DND-41 (cell line): ENCODE data around the gene RLN1.

Experiments used
- ATAC-seq: fragments of 200-7000 bp; cut with Tn5 transposase; 3 replicates; pipeline ENCODE4 v1.9.1; 2021; ENCODE audit warnings: low read depth; ENCODE audit not compliant: insufficient read depth
- DNase-seq: peaks from one replicate; pipeline ENCODE4 v3.0.0-alpha.2; 2020
- H2AFZ ChIP-seq: 2 replicates; pipeline ENCODE4 v1.6.0; 2012; ENCODE audit warnings: low read depth, low read length
- H3K27ac ChIP-seq: 2 replicates; pipeline ENCODE4 v1.5.1; 2012; ENCODE audit warnings: low read length, inconsistent platforms
- H3K27me3 ChIP-seq: fragments of 200-600 bp; sonication (generic); 2 replicates; pipeline ENCODE4 v1.6.0; 2012; ENCODE audit warnings: low read length, mild to moderate bottlenecking, inconsistent platforms; ENCODE audit not compliant: insufficient read depth, poor library complexity
- H3K36me3 ChIP-seq: 2 replicates; pipeline ENCODE4 v1.5.1; 2012; ENCODE audit warnings: low read length, inconsistent platforms; ENCODE audit not compliant: insufficient read depth
- H3K4me1 ChIP-seq: 2 replicates; pipeline ENCODE4 v1.5.1; 2012; ENCODE audit warnings: mild to moderate bottlenecking, low read length; ENCODE audit not compliant: insufficient read depth
- H3K4me2 ChIP-seq: 2 replicates; pipeline ENCODE4 v1.6.0; 2012; ENCODE audit warnings: mild to moderate bottlenecking, moderate library complexity, low read length, inconsistent platforms; ENCODE audit not compliant: insufficient read depth
- H3K4me3 ChIP-seq, 2 experiments: fragments of 200-600 bp in 1 of 2; shearing (Covaris generic) in 1 of 2; 2 replicates each; pipeline ENCODE4 v1.5.1; 2012 to 2016; ENCODE audit warnings: inconsistent platforms in 2 of 2, low read length in 2 of 2, mild to moderate bottlenecking in 2 of 2, low read depth in 1 of 2, moderate library complexity in 1 of 2
- H3K79me2 ChIP-seq: 2 replicates; pipeline ENCODE4 v1.6.0; 2012; ENCODE audit warnings: low read length, inconsistent platforms; ENCODE audit not compliant: insufficient read depth
- H3K9ac ChIP-seq: 2 replicates; pipeline ENCODE4 v1.6.0; 2012; ENCODE audit warnings: low read depth, mild to moderate bottlenecking, inconsistent platforms, low read length, moderate library complexity
- H3K9me3 ChIP-seq: 2 replicates; pipeline ENCODE4 v1.5.1; 2012; ENCODE audit warnings: low read length, moderate library complexity, mild to moderate bottlenecking, inconsistent platforms; ENCODE audit not compliant: insufficient read depth, severe bottlenecking
- H4K20me1 ChIP-seq: 2 replicates; pipeline ENCODE4 v1.6.0; 2012; ENCODE audit warnings: low read length; ENCODE audit not compliant: insufficient read depth
- CTCF ChIP-seq: IDR thresholded peaks from 2 replicates; pipeline ENCODE4 v1.5.1; 2012; ENCODE audit warnings: borderline replicate concordance, low read length, moderate library complexity, mild to moderate bottlenecking; ENCODE audit not compliant: poor library complexity, severe bottlenecking; ENCODE audit errors: extremely low read depth
- EZH2 ChIP-seq: IDR thresholded peaks from 3 replicates; pipeline ENCODE4 v1.6.1; 2012; ENCODE audit warnings: borderline replicate concordance, low read depth, mild to moderate bottlenecking, moderate library complexity, low read length, inconsistent platforms; ENCODE audit not compliant: severe bottlenecking

RLN1 gene

GRCh38 chr9:5292141-5292540, 47.5 kb downstream of the RLN1 start:
- no peaks in the 10 kb centered on the region for H3K4me1 ChIP-seq
- H3K79me2 ChIP-seq, result no peaks in the 10 kb centered on the region
- no peaks in the 10 kb centered on the region for H3K9me3 ChIP-seq
- H3K27me3 ChIP-seq, result no peaks in the 10 kb centered on the region
- no peak for TF ChIP-seq EZH2
- no peak for TF ChIP-seq CTCF
- no peak overlapping the region for H3K9ac ChIP-seq
- H2AFZ ChIP-seq, result no peak overlapping the region
- ATAC-seq (no peak), DNase-seq (no peak)
- H4K20me1 ChIP-seq, result no peaks in the 10 kb centered on the region
- no peaks in the 10 kb centered on the region for H3K36me3 ChIP-seq
- no peak overlapping the region for H3K4me2 ChIP-seq
- H3K27ac ChIP-seq, result no peak overlapping the region
- no peak overlapping the region for H3K4me3 ChIP-seq

- Histone ChIP-seq H3K9ac (no peak overlapping the region), H3K27ac (no peak overlapping the region), H3K9me3 (no peaks in the 10 kb centered on the region), H3K4me3 (no peak overlapping the region), H3K36me3 (no peaks in the 10 kb centered on the region), H3K79me2 (no peaks in the 10 kb centered on the region), H4K20me1 (no peaks in the 10 kb centered on the region), H3K4me1 (0 out of 2 replicates have a peak, but pooled peaks cover 2% of the 10 kb centered on the region), H2AFZ (no peak overlapping the region), H3K27me3 (no peaks in the 10 kb centered on the region), H3K4me2 (no peak overlapping the region)
- ATAC-seq (no peak), DNase-seq (no peak)
- no peak for TF ChIP-seq CTCF
- no peak for TF ChIP-seq EZH2
Measured at GRCh38 chr9:5288591-5288990, 51.1 kb downstream of the RLN1 start.

GRCh38 chr9:5286262-5286661, 53.4 kb downstream of the RLN1 start:
- DNase-seq, result no peak

More at GRCh38 chr9:5286262-5286661, 53.4 kb downstream of the RLN1 start:
- no peak for ATAC-seq
- Histone ChIP-seq H3K4me3 (no peak overlapping the region), H3K27me3 (no peaks in the 10 kb centered on the region), H3K36me3 (no peaks in the 10 kb centered on the region), H2AFZ (no peak overlapping the region), H3K4me1 (0 out of 2 replicates have a peak, but pooled peaks cover 2% of the 10 kb centered on the region), H3K9ac (no peak overlapping the region), H3K27ac (no peak overlapping the region), H4K20me1 (no peaks in the 10 kb centered on the region), H3K9me3 (no peaks in the 10 kb centered on the region), H3K4me2 (no peak overlapping the region), H3K79me2 (no peaks in the 10 kb centered on the region)
- TF ChIP-seq EZH2 (no peak), CTCF (no peak)
